ENCODE data around the gene WNT3.
"Not testable (repeated sequence)": the region's sequence is repeated elsewhere in the genome, so short reads cannot be mapped to it uniquely, and the experiment has no call there.

The WNT3 gene

GRCh38 chr17:46848534-46848933, 30.0 kb upstream of the WNT3 start:
- TF ChIP-seq CTCF (conservative IDR thresholded peaks at IDR 0.05; ENCODE audit: low read depth, low read length): no peak
- DNase-seq (ENCODE audit: low read depth): no peak
- no peak overlapping the region for H3K4me3 ChIP-seq (ENCODE audit: low read depth, low read length)

DNA sequence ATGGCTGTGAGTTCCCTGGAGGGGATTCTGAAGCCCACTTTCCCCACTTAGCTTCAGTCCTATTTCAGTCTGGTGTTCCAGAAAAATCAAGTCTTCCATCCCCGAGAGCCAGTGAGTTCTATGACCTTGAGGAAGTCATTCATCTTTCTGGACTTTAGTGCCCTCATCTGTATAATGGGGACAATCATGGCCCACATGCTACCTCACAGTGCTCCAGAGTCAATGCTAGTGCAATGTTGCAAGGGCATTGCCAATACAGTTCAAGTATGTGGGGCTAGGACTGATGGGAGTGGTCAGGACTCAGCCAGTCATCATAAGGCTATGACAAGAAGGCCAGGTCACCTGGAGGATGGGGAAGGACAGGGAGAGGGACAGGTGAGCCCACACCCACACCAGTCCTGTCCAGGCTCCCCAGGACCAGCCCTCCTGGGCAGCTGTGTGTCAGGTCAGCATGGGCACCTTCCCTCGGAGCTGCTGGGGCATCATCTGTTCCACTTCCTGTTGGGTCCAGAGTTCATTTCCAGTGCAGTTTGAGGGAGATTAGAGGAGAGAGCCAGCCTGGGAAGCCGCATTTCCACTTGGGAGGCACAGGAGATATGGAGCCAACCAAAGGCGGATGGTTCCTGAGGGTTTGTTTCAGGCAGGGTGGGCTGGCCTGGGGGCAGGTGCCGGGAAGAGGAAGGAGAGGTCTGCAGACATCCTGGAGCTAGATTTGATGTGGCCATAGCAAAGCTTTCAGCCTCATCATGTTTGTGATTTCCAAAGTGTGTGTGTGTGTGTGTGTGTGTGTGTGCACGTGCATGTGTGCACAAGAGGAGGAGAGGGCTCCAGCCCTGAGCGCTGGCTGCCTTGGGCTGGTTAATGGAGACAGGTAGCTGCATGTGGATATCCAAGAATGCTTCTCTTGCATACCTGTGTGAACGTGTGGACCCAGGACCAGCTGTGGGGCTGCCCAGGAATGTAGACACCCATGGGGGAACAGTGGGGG, 29.0 kb upstream of the WNT3 start:
- no peak overlapping the region for H3K4me3 ChIP-seq (ENCODE audit: low read depth, low read length)
- TF ChIP-seq CTCF (conservative IDR thresholded peaks at IDR 0.05; ENCODE audit: low read depth, low read length): no peak
- DNase-seq (ENCODE audit: low read depth): no peak

DNA sequence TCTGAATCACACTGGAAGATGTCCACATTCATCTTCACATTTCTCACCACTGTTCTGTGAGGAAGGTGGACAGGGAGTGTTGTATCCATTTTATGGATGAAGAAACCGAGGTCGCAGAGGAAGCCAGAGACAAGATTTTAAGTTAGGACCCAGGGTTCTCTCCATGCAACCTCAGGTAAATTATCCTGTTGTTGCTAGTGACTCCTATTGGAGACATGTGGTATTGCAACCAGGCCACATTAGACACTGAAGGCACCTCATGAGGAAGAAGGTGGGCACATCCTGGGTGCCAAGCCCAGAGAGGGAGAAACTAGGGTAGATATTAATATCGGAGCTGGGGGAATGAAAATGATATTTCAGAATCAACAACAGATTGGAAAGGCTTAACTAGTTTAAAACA, 24.3 kb upstream of the WNT3 start:
- no peak overlapping the region for H3K4me3 ChIP-seq (ENCODE audit: low read depth, low read length)
- DNase-seq (ENCODE audit: low read depth): no peak
- peak; percentile 65 for TF ChIP-seq CTCF (conservative IDR thresholded peaks at IDR 0.05; ENCODE audit: low read depth, low read length)

- TF ChIP-seq CTCF (conservative IDR thresholded peaks at IDR 0.05; ENCODE audit: low read depth, low read length): peak; percentile 42
- H3K4me3 ChIP-seq (ENCODE audit: low read depth, low read length): peak overlapping the region; percentile 28
Observed at GRCh38 chr17:46841561-46842379, 23.3 kb upstream of the WNT3 start.

GRCh38 chr17:46840596-46840995, 22.1 kb upstream of the WNT3 start:
- not testable (repeated sequence) for DNase-seq (ENCODE audit: low read depth); H3K4me3 ChIP-seq (ENCODE audit: low read depth, low read length)

More at GRCh38 chr17:46841561-46842379, 23.3 kb upstream of the WNT3 start:
- DNase-seq (ENCODE audit: low read depth): no peak

DNA sequence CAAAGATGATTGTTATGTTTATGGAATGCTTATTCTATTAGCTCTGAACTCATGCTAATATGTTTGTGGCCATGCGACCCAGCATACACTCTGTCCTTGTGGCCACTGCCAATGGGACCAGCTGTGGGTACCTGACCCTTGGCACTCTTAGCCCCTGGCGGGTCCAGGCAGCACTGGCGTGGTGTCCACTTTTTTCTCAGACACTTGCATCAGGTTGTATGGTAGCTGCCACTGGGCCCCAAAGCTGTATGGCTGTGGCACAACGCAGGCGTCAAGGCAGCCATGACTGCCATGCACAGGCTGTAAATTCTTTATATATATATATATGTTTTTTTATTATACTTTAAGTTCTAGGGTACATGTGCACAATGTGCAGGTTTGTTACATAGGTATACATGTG, 20.7 kb upstream of the WNT3 start:
- H3K4me3 ChIP-seq (ENCODE audit: low read depth, low read length): no peak overlapping the region
- no peak for DNase-seq (ENCODE audit: low read depth)
- no peak for TF ChIP-seq CTCF (conservative IDR thresholded peaks at IDR 0.05; ENCODE audit: low read depth, low read length)

- DNase-seq (ENCODE audit: low read depth): no peak
- H3K4me3 ChIP-seq (ENCODE audit: low read depth, low read length): no peak overlapping the region
- TF ChIP-seq CTCF (conservative IDR thresholded peaks at IDR 0.05; ENCODE audit: low read depth, low read length): no peak
Observed at GRCh38 chr17:46837521-46837920, 19.0 kb upstream of the WNT3 start.
